DOHH2 (cell line): ENCODE data around the gene CIDEA.
A peak's percentile ranks its signal among the peaks of the same experiment; 100 is the strongest.

Experiments used
- EZH2phosphoT487 ChIP-seq: fragments of 200-600 bp; sonication (generic); IDR thresholded peaks from 2 replicates; pipeline ENCODE4 v1.6.1; 2017; ENCODE audit warnings: borderline replicate concordance, mild to moderate bottlenecking, antibody characterized with exemption, low read length, moderate library complexity, mixed read lengths
- TF ChIP-seq, protein P1 (sequence below): fragments of 200-600 bp; sonication (generic); IDR thresholded peaks from one replicate; pipeline ENCODE4 v1.5.1; 2014; ENCODE audit warnings: antibody characterized with exemption, mild to moderate bottlenecking, low read depth, low read length; ENCODE audit not compliant: poor library complexity, severe bottlenecking

GRCh38 chr18:12246849-12247808 is 7.0 kb upstream of the CIDEA start:
- TF ChIP-seq, protein P1, sequence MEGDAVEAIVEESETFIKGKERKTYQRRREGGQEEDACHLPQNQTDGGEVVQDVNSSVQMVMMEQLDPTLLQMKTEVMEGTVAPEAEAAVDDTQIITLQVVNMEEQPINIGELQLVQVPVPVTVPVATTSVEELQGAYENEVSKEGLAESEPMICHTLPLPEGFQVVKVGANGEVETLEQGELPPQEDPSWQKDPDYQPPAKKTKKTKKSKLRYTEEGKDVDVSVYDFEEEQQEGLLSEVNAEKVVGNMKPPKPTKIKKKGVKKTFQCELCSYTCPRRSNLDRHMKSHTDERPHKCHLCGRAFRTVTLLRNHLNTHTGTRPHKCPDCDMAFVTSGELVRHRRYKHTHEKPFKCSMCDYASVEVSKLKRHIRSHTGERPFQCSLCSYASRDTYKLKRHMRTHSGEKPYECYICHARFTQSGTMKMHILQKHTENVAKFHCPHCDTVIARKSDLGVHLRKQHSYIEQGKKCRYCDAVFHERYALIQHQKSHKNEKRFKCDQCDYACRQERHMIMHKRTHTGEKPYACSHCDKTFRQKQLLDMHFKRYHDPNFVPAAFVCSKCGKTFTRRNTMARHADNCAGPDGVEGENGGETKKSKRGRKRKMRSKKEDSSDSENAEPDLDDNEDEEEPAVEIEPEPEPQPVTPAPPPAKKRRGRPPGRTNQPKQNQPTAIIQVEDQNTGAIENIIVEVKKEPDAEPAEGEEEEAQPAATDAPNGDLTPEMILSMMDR: peak; percentile 39
- TF ChIP-seq EZH2phosphoT487: no peak
